HG03439 (cell line): ENCODE data around the gene PCBP1.
"Not testable (repeated sequence)": the region's sequence is repeated elsewhere in the genome, so short reads cannot be mapped to it uniquely, and the experiment has no call there.

Experiments used
- ATAC-seq: cut with Tn5 transposase; IDR thresholded peaks from one replicate; pipeline ENCODE4 v1.9.1; 2021; ENCODE audit warnings: mild to moderate bottlenecking, moderate library complexity; ENCODE audit not compliant: unreplicated experiment

The PCBP1 gene

DNA sequence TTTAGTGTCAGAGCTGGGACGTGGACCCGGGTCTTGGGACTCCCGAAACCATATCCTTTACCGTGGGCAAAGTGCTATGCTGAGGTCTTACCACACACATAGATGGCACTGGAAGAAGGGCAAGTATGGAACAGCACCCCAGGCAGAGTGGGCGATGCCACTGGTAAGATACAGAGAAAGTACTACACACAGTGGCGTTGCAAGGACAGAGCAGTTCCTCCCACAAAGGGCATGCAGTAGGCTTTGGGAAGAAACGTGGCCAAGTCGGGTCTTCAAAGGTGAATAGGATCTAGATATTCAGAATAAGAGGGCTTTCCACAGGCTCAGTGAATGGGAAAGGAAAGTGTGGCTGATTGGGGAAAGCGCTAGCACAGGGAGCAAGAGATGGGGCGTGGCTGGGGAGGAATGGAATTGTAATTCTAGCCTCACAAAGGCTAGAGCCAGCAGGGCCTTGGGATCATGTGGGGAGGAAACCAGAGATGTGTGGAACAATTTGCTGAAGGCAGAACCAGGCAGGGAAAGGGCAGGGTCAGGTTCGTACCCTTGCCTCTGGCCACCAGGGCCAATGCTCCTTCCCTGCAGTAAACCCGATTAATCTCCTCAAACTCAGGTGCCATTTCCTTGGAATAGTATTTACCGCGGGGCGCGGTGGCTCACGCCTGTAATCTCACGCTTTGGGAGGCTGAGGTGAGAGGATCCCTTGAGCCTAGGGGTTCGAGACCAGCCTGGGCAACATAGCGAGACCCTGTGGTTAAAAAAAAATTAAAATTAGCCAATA is 36.0 kb downstream of the PCBP1 start:
- ATAC-seq: no peak

DNA sequence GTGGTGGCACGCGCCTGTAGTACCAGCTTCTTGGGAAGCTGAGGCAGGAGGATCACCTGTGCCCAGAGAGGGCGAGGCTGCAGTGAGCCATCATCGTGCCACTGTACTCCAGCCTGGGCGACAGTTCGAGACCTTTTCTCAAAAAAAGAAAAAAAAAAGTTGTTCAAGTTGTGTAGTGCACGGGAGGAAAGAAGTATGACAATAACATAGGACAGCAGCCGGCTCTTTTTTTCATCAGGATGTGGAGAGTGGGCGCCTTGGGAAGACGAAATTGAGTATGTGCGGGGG is 36.5 kb downstream of the PCBP1 start:
- ATAC-seq: no peak

DNA sequence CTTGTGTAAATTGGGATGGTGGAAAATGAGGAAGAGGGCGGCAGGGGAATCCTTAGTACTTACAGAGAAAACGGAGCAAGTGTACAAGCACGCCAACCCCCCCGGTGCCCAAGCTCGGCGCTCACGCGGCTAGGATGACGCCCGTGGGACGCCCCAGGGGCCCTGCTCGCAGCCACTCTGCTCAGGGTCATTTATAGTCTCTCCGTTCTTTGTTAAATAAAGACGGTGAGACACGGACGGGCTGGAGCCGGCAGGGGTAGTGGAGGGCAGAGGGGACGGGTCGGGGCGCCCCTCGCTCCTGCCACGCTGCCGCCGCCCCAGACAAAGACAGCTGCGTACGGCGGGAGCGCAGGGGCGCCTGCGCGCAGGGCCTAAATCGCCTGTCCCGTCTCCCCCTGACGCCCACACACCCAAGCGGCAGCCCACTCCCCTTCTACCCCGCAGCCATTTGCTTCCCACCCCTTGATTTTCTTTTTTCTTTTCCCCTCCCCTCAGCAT is 37.8 kb downstream of the PCBP1 start:
- ATAC-seq: no peak

DNA sequence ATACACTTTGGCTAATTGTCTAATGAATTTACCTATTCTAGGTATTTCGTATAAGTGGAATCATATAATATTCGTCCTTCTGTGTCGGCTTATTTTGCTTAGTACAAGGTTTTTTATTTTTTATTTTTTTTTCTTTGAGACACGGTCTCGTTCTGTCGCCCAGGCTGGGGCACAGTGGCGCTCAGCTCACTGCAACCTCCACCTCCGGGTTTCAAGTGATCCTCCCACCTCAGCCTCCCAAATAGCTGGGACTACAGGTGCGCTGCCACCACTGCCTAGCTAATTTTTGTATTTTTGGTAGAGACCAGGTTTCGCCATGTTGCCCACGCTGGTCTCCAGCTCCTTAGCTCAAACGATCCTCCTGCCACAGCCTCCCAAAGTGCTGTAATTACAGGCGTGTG is 38.2 kb downstream of the PCBP1 start:
- ATAC-seq: no peak

DNA sequence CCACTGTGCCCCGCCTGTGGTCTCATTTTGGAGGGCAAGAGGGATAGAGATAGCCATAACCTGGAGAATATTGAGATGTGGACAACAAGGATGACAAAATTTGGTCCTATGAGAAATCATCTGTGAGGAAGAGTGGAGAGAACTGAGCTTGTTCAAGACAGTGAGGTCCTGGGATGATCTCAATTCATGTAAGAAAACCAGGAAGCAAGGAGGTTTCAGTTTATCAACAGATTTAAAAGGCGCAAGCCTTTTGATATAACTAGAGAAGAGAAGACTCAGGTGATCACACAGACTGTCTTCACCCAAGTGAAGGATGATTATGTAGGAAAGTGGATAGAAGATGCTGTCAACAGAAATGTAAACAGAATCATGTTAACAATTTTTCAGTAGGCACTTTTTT is 39.1 kb downstream of the PCBP1 start:
- ATAC-seq: no peak

DNA sequence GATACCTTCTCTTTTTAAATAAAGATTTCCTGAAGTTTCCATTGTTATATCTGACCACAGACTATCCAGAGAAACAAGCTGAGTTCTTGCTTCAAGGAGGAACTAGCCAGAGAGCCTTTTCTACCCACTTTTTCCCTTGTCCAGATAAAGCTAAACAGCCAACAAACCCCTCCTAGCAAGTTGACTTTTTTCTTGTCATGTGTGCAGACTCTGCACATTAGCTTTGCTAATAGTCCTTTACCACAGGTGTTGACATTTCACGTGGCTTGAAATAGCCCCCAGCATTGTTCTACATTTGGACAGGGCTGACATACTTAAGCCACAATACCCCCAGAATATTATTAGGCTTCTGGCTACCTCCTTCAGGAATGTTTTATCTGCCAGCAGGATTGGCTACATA is 40.7 kb downstream of the PCBP1 start:
- no peak for ATAC-seq

DNA sequence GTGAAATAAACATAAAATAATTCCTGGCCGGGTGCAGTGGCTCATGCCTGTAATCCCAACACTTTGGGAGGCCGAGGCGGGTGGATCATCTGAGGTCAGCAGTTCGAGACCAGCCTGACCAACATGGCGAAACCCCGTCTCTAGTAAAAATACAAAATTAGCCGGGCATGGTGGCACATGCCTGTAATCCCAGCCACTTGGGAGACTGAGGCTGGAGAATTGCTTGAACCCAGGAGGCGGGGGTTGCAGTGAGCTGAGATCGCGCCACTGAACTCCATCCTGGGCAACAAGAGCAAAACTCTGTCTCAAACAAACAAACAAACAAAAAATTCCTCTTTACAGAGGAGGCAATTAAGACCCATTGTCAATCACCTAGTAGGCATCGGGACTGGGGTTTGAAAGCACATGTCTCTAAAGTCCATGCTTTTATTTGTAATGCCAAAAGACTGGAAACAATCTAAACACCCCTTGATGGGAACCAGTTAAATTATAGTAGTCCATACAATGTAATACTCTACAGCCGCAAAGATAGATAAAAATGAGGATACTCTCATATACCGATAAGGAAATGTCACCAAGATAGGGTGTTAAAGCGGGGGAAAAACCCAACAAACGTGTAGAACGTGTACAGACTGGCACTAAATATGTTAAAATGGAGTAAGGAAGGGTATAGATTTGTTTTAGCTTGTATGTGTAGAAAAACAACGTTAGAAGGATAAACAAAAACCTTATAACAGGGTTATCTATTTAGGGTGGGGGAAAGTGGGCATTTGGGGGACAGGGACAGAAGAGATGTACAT is 44.3 kb downstream of the PCBP1 start:
- not testable (repeated sequence) for ATAC-seq

DNA sequence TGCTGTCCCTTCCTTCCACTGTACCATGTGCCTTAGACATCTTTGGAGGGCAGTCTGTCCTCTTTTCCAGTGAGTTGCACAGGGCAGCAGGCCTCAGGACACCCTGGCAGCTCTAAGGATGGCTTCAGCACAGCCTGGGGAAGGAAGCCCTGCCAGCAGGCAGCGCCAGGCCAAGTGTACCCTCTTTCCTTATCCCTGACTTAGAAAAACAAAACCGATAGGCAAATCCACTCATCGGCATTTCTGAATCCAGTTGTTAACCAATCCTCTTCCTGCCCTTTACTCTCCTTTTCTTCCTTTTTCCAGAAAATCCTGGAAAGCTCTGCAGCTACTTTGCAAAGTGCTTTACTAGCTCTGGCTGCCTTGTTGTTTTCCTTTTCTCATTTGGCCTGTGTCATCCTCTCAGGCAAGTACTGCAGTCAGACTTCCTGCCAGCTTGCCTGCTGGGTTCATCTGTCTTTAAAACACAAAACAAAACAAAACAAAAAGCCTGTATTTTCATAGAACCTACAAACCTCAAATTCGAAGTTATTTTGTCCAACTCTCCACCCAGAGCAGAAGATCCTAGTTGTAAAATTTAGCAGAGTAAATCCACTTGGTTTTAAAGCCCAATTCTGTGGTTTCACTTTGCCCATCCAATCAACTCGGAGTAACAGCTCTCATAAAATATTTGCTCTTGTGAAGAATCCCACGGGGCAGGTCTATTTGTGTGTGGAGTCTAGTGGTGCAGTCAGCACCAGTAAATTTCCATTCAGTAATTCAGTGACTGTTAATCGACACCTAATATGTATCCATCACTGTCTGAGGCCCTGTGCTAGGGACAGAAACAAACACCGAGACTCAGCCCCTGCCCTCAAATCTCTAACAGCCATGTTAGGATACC is 45.2 kb downstream of the PCBP1 start:
- ATAC-seq: peak; percentile 42

DNA sequence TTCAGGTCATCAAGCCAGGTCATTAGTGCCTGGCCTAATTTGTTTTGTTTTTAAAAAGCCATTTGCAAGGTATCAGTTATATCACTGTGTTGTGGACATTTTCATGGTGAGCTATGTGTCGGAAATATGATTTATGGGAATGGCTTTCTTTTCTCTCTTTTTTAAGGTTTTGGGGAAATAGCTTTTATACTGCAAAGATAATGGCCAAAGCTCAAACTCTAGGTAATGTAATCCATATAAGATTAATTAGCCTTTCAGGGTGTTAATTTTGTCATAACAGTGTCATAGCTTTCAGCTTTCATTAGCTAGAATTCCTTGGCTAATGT is 45.8 kb downstream of the PCBP1 start:
- ATAC-seq: no peak

DNA sequence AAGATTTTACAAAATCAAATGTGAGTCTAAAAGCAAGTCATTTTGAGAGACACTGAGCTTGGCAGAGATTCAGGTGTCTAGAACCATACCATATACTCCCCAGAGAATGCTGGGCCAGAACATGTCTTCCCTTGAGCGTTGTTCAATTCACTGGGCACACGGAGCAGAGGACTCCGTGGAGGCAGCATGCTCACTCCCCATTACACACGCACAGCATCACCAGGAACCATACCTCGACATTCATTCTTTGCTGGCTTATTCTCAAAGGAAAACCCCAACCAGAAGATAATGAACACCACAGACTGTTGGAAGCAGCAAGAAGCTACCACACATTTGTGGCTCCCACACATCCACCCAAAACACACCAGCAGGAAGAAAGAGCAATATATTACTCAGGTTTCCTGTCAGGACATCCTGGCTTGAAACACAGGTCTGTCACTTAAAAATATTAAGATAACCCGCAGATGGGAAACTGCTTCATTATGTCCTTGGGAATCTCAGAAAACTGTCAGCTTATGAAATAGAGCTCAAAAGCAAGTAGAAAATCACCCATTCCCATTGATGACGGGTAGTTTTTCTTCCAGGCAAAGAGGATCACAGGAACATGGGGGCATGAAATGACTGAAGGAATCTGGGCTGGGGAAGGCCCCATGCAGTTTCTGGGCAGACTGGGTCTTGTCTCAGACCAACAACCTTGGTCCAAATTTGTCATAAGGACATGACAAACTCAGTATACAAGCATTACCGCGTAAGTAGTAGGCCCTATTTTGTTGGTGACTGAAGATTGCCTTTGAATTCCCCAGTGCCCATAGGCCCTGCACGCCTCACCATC is 46.4 kb downstream of the PCBP1 start:
- ATAC-seq: no peak

DNA sequence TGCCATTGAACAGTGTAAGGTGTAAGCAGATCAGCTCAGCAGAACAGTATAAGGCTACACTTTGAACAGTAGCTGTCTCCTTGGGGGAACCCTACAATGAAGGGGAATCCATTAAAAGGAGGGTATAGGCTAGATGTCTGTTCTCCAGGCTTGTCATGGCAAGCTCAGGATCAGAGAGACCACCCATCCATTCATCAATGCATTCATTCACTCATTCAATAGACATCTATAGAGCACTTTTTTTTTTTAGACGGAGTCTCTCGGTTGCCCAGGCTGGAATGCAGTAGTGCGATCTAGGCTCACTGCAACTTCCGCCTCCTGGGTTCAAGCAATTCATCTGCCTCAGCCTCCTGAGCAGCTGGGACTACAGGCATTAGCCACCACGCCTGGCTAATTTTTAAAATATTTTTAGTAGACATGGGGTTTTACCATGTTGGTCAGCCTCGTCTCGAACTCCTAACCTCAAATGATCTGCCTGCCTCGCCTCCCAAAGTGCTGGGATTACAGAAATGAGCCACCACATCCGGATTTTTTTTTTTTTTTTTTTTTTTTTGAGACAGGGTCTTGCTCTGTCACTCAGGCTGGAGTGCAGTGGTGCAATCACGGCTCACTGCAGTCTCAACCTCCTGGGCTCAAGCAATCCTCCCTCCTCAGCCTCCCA is 47.2 kb downstream of the PCBP1 start:
- not testable (repeated sequence) for ATAC-seq
